ENCODE results near the gene GTF2E1. TPM values are rescaled to one million over a fixed set of nuclear protein-coding genes. Genes with fewer than 3 reads are reported as not detected.

GTF2E1 gene
- polyA plus RNA-seq, 1 donor (not counting 4 experiments of a cell fraction or from before 2014, with no cell fraction given), result 14.8 TPM

GRCh38 chr3:120742849-120743365 lies 363 bp downstream of the GTF2E1 start:
- no peaks in the 10 kb centered on the region for H3K27me3 ChIP-seq (ENCODE audit: control insufficient read depth, extremely low read depth, insufficient read depth, low read length)
- peak overlapping the region; percentile 67 to 93 (median 82) for H3K4me3 ChIP-seq (ENCODE audit: control insufficient read depth in 2 of 3, extremely low read depth in 1 of 3, insufficient read depth in 2 of 3, low read depth in 1 of 3, low read length in 3 of 3)
- peak overlapping the region; percentile 96 for H3K4me2 ChIP-seq (ENCODE audit: control insufficient read depth, extremely low read depth, insufficient read depth, low read depth, low read length)
- dilution Hi-C loops (cut with MboI; ENCODE audit: extremely low pct_ligation_motif_present, low sequenced_read_pairs), result no loop called here
- peak overlapping the region; percentile 75 for H2AFZ ChIP-seq (ENCODE audit: control insufficient read depth, low read length)
- peaks cover 2% of the 10 kb centered on the region for H3K9me3 ChIP-seq (ENCODE audit: control insufficient read depth, low read depth, low read length)
- H3K27ac ChIP-seq (ENCODE audit: control insufficient read depth, insufficient read depth, low read length), result peak overlapping the region; percentile 99
- peak overlapping the region; percentile 98 for H3K9ac ChIP-seq (ENCODE audit: control insufficient read depth, extremely low read depth, insufficient read depth, low read length)
- H3K36me3 ChIP-seq (ENCODE audit: control insufficient read depth in 2 of 2, extremely low read depth in 1 of 2, insufficient read depth in 2 of 2, low read length in 2 of 2), result peaks cover 0 to 2% of the 10 kb centered on the region in 2 experiments
- H3K79me2 ChIP-seq (ENCODE audit: control insufficient read depth, insufficient read depth, low read length), result peaks cover 53% of the 10 kb centered on the region
- DNase-seq (ENCODE audit: low read depth, low spot score), result no peak
- TF ChIP-seq EZH2 (IDR thresholded peaks at IDR 0.05; ENCODE audit: low read length), result no peak
- TF ChIP-seq, protein P1, sequence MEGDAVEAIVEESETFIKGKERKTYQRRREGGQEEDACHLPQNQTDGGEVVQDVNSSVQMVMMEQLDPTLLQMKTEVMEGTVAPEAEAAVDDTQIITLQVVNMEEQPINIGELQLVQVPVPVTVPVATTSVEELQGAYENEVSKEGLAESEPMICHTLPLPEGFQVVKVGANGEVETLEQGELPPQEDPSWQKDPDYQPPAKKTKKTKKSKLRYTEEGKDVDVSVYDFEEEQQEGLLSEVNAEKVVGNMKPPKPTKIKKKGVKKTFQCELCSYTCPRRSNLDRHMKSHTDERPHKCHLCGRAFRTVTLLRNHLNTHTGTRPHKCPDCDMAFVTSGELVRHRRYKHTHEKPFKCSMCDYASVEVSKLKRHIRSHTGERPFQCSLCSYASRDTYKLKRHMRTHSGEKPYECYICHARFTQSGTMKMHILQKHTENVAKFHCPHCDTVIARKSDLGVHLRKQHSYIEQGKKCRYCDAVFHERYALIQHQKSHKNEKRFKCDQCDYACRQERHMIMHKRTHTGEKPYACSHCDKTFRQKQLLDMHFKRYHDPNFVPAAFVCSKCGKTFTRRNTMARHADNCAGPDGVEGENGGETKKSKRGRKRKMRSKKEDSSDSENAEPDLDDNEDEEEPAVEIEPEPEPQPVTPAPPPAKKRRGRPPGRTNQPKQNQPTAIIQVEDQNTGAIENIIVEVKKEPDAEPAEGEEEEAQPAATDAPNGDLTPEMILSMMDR (optimal IDR thresholded peaks at IDR 0.05 in 1 of 3, IDR thresholded peaks at IDR 0.05 in 1 of 3, conservative IDR thresholded peaks at IDR 0.05 in 1 of 3; ENCODE audit: extremely low read depth in 1 of 3, insufficient read depth in 2 of 3, low read length in 3 of 3), result no peak
- H4K20me1 ChIP-seq (ENCODE audit: control insufficient read depth, extremely low read depth, insufficient read depth, low read length), result no peaks in the 10 kb centered on the region
- peaks cover 9% of the 10 kb centered on the region for H3K4me1 ChIP-seq (ENCODE audit: control insufficient read depth, extremely low read depth, insufficient read depth, low read length)
- no peaks in the 10 kb centered on the region for H3K9me1 ChIP-seq (ENCODE audit: control insufficient read depth, extremely low read depth, insufficient read depth, low read length)
- FAIRE-seq, result no peak

- Histone ChIP-seq H3K36me3 (ENCODE audit: control insufficient read depth in 2 of 2, extremely low read depth in 1 of 2, insufficient read depth in 2 of 2, low read length in 2 of 2) (no peaks in the 10 kb centered on the region), H3K4me1 (ENCODE audit: control insufficient read depth, extremely low read depth, insufficient read depth, low read length) (peaks cover 9% of the 10 kb centered on the region), H3K4me3 (ENCODE audit: control insufficient read depth in 2 of 3, extremely low read depth in 1 of 3, insufficient read depth in 2 of 3, low read depth in 1 of 3, low read length in 3 of 3) (peak overlapping the region; percentile 67 to 93 (median 82)), H3K9ac (ENCODE audit: control insufficient read depth, extremely low read depth, insufficient read depth, low read length) (peak overlapping the region; percentile 98), H3K27ac (ENCODE audit: control insufficient read depth, insufficient read depth, low read length) (peak overlapping the region; percentile 99), H3K4me2 (ENCODE audit: control insufficient read depth, extremely low read depth, insufficient read depth, low read depth, low read length) (peak overlapping the region; percentile 96), H3K9me3 (ENCODE audit: control insufficient read depth, low read depth, low read length) (no peaks in the 10 kb centered on the region), H3K9me1 (ENCODE audit: control insufficient read depth, extremely low read depth, insufficient read depth, low read length) (no peaks in the 10 kb centered on the region), H4K20me1 (ENCODE audit: control insufficient read depth, extremely low read depth, insufficient read depth, low read length) (no peaks in the 10 kb centered on the region), H3K79me2 (ENCODE audit: control insufficient read depth, insufficient read depth, low read length) (peaks cover 53% of the 10 kb centered on the region), H2AFZ (ENCODE audit: control insufficient read depth, low read length) (peak overlapping the region; percentile 75), H3K27me3 (ENCODE audit: control insufficient read depth, extremely low read depth, insufficient read depth, low read length) (no peaks in the 10 kb centered on the region)
- dilution Hi-C loops (cut with MboI; ENCODE audit: extremely low pct_ligation_motif_present, low sequenced_read_pairs), result no loop called here
- FAIRE-seq (no peak), DNase-seq (ENCODE audit: low read depth, low spot score) (no peak)
- TF ChIP-seq EZH2 (IDR thresholded peaks at IDR 0.05; ENCODE audit: low read length), result no peak
- TF ChIP-seq, protein P1 (optimal IDR thresholded peaks at IDR 0.05 in 1 of 3, IDR thresholded peaks at IDR 0.05 in 1 of 3, conservative IDR thresholded peaks at IDR 0.05 in 1 of 3; ENCODE audit: extremely low read depth in 1 of 3, insufficient read depth in 2 of 3, low read length in 3 of 3), result no peak
These were observed 1.1 kb downstream of the GTF2E1 start for GRCh38 chr3:120743556-120744195.
